Stimulated activated CD8-positive, alpha-beta memory T cell treated with anti-CD3 and anti-CD28 coated beads, Interleukin-15, amount 100 ng/mL, for 48 hours (primary cell): Measurements from ENCODE around the gene CRY1.
"Not testable (repeated sequence)": the region's sequence is repeated elsewhere in the genome, so short reads cannot be mapped to it uniquely, and the experiment has no call there.

Experiments
- DNase-seq, 2 donors: peaks; one replicate each; pipeline ENCODE4 v3.0.0-alpha.2; 2020; ENCODE audit warnings: low read depth in 2 of 2

Gene CRY1

GRCh38 chr12:107108366-107108765 is 15.0 kb upstream of the CRY1 start:
- DNase-seq = not testable (repeated sequence)

GRCh38 chr12:107107381-107107780 is 14.0 kb upstream of the CRY1 start:
- DNase-seq = no peak

- no peak for DNase-seq
These were observed 13.1 kb upstream of the CRY1 start for GRCh38 chr12:107106241-107107025.

GRCh38 chr12:107105410-107105703 is 12.0 kb upstream of the CRY1 start:
- DNase-seq = no peak

GRCh38 chr12:107103516-107103915 is 10.2 kb upstream of the CRY1 start:
- no peak for DNase-seq

GRCh38 chr12:107103097-107103496 is 9.7 kb upstream of the CRY1 start:
- DNase-seq = no peak

GRCh38 chr12:107102294-107102693 is 8.9 kb upstream of the CRY1 start:
- DNase-seq = no peak

- no peak for DNase-seq
These were observed 8.3 kb upstream of the CRY1 start for GRCh38 chr12:107101651-107102050.

GRCh38 chr12:107099917-107100316 is 6.6 kb upstream of the CRY1 start:
- DNase-seq = no peak

GRCh38 chr12:107096571-107096970 is 3.2 kb upstream of the CRY1 start:
- DNase-seq = no peak

GRCh38 chr12:107094183-107094448 is 767 bp upstream of the CRY1 start:
- DNase-seq = no peak

- DNase-seq = peak; percentile 61 to 67
These were observed 506 bp downstream of the CRY1 start for GRCh38 chr12:107092669-107093416.

GRCh38 chr12:107091989-107092641 is 1.2 kb downstream of the CRY1 start:
- no peak for DNase-seq

- no peak for DNase-seq
These were observed 2.0 kb downstream of the CRY1 start for GRCh38 chr12:107091381-107091780.

- DNase-seq = no peak
These were observed 2.6 kb downstream of the CRY1 start for GRCh38 chr12:107090711-107091110.

GRCh38 chr12:107088912-107089311 is 4.4 kb downstream of the CRY1 start:
- no peak for DNase-seq

- DNase-seq = no peak
These were observed 7.0 kb downstream of the CRY1 start for GRCh38 chr12:107086314-107086713.

GRCh38 chr12:107081778-107082177 is 11.6 kb downstream of the CRY1 start:
- no peak for DNase-seq

- no peak for DNase-seq
These were observed 13.1 kb downstream of the CRY1 start for GRCh38 chr12:107080299-107080698.

- no peak for DNase-seq
These were observed 14.0 kb downstream of the CRY1 start for GRCh38 chr12:107079172-107080011.

GRCh38 chr12:107073266-107073665 is 20.1 kb downstream of the CRY1 start:
- DNase-seq = not testable (repeated sequence)

GRCh38 chr12:107066691-107067090 is 26.7 kb downstream of the CRY1 start:
- no peak for DNase-seq
